Stimulated activated CD4-positive, alpha-beta T cell treated with anti-CD3 and anti-CD28 coated beads, Interleukin-2, amount 100 ng/mL, for 48 hours (primary cell): Measurements from ENCODE around the gene TMEM178B.
"Not testable (repeated sequence)": the region's sequence is repeated elsewhere in the genome, so short reads cannot be mapped to it uniquely, and the experiment has no call there.

Experiments
- DNase-seq, 2 donors: peaks; one replicate each; pipeline ENCODE4 v3.0.0-alpha.2; 2020

TMEM178B gene

DNA sequence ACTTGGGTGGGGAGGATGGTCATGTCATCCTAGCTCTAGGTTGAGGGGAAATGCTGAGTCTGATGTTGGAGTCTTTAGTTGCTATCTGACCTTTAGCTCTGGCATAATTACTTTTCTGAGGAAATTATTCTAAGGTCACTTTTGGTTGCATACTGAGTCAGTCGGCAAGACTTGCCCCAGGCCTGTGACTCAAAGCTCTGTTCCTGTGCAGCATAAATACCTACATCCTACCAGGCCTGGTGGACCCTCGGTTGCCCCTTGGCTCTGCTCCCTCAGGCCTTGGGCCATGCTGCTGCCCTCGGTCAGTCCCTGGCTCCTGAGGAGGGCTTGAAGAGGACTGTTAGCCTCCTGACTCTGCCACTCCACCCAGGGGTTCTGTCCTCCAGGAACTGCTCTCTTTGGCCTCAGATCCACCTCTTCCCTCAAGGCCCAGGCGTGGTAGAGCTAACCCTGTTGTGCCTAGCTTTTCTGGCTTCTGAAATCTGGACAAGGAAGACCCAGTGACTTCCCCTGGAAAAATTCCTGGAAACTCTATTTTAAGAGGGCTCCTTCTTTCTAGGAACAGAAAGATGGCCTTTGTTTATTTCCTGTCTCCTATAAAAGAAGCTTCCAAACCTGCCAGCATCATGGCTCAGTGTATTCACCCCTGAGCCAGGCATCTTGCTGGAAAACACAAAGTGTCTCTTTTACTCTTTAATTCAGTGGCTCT, 71.2 kb downstream of the TMEM178B start:
- no peak for DNase-seq

DNA sequence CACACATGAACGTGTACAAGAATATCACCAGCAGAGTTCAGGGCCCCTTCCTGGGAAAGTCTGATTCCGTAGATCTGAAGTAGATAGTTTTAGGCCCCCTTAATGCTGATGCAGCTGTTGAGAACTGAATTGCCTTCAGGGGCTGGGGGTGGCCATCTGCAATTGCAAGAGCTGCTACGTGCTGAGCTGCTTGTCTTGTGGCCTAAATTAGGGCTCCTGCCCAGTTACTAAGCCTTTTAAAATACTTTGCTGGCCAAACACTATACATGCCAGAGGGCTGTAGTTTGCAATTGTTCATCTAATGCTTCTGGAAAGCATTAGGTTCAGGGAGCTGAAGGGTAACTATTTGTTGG, 71.7 kb downstream of the TMEM178B start:
- DNase-seq, result no peak

DNA sequence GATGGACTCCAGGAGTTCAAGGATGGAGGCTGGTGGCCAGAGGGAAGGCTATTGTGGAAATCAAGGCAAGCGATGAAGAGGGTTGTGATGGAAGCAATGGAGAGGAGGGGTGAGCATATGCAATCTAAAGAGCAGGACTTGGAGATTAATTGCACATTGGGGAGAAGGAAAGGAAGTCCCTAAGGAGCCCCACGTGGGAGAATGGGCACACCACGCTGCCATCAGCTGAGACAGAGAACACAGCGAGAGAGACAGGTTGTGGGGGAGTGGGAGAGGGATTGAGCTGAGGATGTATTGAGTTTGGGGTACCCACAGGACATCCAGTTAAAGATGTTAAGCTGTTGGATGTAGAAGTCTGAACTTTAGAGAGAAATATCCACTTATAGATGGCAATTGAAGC, 73.6 kb downstream of the TMEM178B start:
- no peak for DNase-seq

DNA sequence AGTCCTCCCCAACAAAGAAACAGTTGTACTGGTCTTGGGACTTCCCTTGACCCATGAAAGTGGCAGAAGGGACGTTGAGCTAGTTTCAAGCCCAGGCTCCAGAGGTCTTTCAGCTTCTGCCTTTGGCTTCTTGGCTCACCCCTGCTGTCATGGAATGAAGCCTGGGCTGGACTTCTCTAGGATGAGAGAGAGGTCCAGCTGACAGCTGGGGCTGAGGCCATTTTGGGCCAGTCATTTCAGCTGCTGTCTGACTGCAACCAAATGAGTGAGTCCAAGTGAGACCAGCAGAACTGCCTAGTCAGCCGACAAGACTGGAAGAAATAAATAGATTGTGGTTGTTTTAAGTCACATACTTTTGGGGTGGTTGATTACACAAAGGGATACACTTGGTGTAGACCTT, 76.6 kb downstream of the TMEM178B start:
- no peak for DNase-seq

DNA sequence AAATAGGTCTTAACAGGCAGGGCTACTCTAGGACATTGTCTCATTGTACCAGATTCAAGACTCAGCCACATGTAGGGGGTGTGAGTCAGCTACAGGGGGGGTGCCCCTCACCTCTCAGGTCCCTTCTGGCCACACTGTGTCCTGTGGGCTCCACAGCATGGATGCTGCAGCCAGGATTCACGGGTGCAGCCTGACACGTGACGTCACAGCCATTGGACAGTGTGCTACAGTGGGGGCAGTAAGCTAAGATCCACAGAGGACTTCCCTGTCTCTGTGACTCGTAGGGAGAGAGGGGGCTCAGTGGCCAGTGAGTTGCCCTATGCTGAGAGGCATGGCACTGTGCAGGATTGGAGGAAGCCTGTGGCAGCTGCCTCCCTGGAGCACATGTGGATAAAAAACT, 77.9 kb downstream of the TMEM178B start:
- DNase-seq, result no peak

DNA sequence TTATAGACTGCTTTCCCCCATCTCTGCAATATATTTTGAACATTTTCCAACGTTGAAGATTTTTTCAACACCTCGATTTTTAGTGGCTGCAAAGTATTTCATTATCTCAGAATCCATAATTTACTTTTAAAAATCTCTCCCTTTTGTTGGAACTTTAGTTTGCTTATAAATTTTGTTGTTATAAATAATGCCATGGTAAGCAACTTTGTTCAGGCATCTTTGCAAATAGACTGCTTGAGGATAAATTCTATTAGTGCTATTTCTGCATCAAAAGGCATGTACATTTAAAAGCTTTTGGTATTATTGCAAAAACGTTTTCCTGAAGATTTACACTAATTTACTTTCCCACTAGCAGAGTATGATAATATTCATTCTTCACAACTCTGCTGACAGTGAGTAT, 79.4 kb downstream of the TMEM178B start:
- DNase-seq, result no peak

DNA sequence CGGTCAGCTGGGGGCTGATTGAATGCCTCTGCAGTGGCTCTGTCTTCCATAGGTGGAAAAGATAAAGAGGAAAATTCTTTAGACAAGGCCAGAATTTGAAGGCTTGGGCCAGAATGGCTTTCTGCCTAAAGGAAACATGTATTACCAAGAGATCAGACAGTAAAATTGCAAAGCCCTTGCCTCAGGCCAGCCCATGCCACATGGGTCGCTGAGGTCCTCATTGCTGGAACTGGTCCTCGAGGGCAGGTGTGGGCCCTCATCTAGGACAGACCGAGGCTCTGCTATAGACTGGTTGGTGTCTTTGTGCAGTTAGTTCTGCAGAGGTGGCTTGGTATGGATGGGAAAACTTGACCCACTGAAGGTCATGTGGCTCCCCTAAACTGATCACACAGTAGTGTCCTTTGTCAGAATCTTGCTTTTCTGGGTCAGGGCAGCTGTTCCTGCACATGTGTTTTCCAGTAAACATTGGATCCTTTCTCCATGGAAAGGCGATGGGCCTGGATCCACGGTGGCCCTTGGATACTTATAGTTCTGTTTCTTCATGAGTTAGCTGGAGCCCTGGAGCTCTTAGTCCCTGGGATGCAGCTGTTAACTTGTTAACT, 80.4 kb downstream of the TMEM178B start:
- no peak for DNase-seq

DNA sequence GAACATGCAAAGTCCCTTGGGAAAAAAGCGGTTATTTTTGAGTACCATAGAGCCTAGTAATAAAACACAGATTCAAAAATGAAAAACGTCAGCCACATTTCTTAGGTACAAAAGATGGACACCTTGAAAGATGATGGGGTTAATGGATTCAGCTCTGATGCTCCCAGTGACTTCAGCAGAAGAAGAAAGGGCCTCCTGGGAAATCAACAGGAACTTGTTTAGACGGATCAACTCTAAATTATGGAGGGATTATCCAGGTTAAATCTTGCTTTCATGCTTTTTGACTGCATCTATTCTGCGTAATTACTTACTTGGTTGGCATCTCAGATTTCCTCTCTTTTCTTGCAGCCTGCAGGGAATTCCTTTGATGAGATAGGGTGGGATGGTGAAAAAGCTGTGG, 82.5 kb downstream of the TMEM178B start:
- no peak for DNase-seq

DNA sequence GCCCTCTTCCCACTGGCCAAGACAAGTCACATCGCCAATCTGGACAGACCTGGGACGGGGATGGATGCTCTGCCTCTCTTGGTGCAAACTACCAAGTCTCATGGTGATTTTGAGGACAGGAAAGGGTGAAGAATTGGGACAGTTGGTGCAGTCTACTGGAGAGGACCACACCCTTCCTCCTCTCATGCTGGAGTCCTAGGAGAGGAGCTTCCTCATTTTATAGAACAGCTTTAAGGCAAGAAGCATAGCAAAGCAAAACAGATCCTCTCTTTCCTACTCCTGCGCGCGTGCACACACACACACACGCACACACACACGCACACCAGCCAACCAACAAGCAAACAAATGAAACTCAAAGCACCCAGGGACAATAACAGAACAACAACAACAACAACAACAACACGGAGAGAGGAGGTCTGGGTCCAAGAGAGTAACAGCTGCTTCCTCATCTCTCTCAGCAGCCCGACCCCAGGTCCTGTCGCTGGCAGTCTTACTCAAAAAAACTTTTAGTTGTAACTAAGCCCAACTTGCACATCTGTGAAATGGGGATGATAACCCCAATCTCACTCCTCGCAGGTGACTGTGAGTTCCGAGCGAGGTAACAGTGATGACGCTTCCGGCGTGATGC, 83.4 kb downstream of the TMEM178B start:
- DNase-seq, result no peak

DNA sequence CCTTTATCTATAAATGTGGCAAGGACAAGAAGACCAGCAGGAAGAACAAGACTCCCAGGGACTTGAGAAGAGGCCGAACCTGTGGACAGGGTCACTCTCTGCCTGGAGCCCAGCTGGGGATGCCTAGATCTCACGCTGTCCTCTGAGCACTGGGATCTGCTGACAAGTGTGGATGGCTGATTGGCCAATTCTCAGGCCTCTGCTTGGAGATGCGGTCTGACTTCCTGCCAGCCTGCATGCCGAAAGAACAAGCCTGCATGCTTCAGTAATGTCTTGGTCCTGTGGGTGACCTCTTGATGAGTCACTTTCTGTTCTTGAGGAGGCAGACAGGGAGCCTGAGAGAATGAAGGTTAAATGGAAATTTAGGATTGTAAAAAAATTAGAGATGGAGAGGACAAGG, 84.7 kb downstream of the TMEM178B start:
- DNase-seq, result no peak

DNA sequence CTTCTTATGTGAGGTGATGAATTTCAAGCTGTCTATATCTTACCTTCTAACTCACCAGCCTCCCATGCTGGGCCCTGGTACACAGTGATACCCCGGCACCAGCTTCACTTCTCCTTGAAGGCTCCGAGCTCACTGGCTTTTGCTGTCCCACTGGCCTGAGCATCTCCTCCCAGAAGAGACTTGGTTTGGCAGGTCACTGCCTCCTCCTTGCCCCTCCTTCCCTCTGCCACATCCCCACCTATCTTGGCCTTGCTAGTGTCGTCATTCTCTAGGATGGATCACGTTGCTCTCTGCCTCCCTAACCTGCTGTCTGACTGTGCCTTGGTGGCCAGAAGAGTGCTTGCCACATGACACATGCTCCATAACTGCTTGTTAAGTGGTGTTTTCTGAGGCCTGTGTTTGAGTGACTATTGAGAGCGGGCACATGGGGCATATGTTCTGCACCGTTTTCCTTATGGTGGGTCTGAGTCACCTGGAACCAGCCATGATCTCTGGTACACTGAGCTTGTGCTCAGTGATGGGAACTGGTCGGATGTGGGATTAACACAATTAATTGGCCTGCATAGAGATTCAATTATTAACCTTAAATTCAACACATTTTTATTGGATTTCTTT, 86.5 kb downstream of the TMEM178B start:
- DNase-seq, result no peak

DNA sequence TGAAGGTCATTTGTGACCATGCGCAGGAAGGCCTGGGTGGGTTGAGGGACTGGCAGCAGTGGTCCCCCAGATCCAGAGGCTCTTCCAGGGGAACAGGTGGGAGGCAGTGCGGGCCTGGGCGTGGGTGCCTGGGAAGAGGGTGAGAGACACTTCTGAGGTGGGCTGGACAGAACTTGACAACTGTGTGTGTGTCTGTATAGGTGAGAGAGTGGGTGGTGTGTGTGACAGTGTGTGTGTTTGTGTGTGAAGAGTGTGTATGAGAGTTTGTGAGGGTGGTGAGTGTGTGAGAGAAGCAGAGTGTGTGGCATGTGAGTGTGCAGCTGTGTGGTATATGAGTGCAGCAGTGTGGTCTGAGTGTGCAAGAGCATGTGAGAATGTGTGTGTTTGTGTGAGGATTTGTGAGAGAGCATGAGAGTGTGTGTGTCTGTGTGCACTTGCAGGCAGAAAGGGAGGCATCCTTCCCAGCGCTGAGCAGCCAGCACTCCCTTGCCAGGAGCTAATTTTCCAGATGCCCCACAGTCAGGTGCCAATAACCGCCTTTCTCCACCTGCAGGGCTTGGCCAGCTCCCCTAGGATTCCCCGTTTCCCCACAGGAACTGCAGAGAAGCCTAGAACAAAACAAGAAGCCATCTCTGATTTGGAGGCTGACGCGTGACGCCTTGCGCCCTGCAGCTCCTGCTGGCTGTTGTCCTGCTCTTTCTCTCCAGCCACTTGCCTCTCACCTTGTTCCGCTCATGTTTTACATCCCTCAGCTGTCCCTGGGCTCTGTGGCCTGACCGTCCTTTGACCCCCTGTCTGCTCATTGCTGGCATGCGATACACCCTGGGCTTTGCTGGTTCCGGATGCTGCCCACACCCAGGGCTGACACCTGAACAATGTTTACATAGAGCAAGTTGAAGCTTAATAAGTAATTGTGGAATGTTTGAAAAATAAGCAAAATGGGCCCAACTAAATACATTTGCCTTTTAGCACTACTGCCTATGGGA, 88.0 kb downstream of the TMEM178B start:
- no peak for DNase-seq

DNA sequence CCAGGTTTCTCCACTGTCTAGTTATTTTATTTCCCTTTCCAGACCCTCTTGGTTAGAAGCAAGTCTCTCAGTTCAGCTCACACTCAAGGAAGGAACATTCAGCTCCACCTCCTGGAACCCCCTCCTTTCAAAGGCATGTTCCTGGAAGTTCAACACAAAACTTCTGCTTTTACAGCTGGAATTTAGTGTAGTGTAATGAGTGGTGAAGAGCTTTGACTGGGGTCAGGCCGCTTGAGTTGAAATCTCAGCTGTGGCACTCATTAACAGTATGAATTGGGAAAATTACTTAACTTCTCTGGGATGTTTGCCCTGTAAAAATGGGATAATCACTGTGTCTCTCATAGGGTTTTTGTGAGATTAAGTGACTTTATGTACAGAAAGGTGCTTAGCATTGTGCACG, 91.7 kb downstream of the TMEM178B start:
- no peak for DNase-seq

DNA sequence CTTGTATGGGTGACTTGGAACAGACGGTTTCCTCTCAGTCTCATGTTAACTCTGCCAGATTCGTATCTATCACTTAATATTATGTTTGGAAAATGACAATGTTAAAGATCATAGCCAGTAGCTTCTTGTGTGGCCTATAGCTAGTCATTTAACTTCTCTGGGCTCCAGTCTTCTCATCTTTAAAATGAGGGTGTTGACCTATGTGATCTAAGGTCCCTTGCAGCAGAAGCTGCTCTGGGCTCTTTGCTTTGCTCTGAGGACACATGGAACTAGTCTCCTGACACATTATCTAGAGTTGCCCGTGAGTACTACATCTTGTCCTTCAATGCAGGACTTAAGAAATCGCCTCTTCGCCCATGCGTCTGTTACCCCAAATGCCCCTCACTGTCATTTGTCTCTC, 93.1 kb downstream of the TMEM178B start:
- DNase-seq, result no peak

DNA sequence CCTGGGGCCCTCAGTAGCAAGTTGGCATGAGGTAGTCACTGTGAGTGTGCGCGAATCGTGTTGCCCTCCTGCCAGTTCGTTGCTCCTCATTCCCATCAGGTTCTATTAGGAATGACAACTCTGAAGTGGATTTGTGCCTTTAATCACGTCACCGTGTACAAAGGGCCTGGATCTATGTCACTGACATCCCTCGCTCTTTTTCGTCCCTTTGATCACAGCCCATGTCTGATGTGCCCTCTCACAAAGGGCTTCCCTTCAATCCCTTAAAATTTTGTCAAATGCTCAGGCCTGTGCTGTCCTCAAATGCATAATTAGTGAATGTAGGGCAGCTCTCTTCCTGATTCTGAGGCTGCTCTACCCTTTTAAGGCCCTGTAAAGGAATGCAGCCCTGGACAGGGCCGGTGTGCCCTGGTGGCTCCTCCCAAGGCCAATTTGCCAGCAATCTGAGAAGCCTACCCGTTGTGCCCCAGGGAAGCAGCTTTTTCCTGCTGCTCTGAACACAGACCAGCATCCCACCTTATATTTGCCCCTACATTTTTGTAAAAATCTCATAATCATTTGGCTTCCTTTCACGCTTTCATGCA, 93.6 kb downstream of the TMEM178B start:
- no peak for DNase-seq

DNA sequence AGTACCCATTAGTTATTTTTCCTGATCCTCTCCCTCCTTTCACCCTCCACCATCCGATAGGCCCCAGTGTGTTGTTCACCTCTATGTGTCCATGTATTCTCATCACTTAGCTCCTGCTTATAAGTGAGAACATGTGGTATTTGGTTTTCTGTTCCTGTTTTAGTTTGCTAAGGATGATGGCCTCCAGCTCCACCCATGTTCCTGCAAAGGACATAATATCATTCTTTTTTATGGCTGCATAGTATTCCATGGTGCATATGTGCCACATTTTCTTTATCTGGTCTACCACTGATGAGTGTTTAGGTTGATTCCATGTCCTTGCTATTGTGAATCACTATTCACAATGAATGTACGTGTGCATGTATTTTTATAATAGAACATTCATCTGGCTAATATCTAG, 95.3 kb downstream of the TMEM178B start:
- DNase-seq, result not testable (repeated sequence)

DNA sequence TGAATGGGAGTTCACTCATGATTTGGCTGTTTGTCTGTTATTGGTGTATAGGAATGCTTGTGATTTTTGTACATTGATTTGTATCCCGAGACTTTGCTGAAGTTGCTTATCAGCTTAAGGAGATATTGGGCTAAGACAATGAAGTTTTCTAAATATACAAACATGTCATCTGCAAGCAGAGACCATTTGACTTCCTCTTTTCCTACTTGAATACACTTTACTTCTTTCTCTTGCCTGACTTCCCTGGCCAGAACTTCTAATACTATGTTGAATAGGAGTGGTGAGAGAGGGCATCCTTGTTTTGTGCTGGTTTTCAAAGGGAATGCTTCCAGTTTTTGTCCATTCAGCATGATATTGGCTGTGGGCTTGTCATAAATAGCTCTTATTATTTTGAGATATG, 101.9 kb downstream of the TMEM178B start:
- not testable (repeated sequence) for DNase-seq

DNA sequence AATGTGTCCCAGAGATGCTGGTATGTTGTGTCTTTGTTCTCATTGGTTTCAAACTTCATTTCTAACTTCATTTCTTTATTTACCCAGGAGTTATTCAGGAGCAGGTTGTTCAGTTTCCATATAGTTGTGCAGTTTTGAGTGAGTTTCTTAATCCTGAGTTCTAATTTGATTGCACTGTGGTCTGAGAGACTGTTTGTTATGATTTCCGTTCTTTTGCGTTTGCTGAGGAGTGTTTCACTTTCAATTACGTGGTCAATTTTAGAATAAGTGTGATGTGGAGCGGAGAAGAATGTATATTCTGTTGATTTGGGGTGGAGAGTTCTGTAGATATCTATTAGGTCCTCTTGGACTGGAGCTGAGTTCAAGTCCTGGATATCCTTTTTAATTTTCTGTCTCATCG, 103.3 kb downstream of the TMEM178B start:
- not testable (repeated sequence) for DNase-seq

DNA sequence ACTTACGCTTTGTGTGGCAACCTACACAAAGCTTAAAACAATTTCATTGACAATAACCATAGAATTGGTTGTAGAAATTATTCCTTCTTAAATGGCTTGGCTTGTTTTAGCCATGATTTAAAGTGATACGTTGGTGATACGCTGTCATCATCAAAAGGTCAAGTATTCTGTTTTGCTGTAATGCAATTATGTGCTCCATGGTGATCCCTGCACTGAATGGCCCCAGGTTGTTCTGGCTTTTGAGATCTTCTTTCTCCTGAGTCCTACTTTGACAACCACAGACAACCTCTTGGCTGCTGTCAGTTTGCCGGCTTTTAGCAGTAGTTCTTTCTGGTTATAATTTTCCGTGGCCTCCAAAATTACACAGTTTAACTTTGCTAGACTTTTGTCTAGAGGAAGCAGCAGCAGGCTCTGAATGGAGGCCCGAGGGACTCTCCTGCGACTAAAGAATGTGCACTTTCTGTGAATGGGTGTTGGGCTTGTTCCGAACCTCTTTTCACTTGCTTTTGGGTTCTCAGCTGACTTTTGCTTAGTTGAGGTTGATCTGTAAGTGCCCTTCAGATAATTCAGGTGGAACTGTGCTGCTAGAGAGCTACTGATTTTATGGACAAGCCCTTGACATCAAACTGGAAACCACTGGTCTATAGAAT, 104.7 kb downstream of the TMEM178B start:
- DNase-seq, result no peak

DNA sequence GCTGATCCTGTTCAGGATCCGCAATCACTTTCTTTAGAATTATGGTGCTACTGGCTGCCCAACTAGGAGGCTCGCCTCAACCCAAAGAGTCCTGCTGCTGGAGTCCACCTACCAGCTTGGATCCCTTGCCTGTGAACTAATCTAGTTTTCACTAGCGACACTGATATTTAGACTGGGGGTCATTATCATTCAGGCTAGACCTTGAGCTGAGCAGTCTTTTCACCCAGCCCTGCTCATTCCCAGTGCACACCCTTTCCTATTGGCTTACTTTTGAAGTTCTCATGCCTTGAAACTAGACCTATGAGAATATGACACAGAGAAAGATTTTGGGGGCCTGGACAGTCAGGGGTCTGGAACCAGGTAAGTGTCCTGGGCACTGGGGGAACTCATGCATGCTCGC, 107.9 kb downstream of the TMEM178B start:
- DNase-seq, result no peak

DNA sequence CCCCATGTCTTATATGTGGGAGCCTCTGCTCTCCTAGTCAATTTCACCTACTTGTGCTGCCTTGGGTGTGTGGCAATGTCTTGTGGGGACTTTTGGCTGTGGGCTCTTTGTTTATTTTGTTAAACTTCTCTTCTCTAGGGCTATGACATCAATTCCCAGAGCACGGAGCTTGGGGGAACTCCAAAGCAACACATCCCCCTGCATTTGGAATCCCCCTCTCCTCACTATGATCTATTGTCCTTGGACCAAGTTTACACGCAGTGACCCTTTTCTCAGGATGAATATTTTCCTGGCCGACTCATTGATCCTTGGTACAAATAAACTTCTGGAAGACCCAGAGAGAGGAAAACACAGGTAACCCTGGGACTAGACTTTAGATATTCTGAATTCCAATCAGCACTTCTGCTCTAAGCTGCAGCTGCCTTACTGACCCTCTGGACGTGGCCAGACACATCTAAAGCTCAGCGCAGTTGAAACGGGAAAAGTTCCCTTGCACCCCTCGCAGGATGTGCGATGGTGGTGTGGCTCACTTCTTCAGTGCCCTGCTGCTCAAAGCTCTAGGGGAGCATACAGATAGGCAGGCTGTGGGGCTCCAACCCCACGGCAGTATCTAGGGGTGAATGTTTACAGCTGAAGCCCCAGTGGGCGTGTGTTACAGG, 110.8 kb downstream of the TMEM178B start:
- DNase-seq, result no peak
